Duodenal mucosa (tissue), 2 donors: ENCODE data around the gene ESR1.

Experiments used
- H3K27ac ChIP-seq: one replicate; pipeline ENCODE4 v1.7.0; 2013; ENCODE audit warnings: low read depth, low read length
- H3K27me3 ChIP-seq, 2 donors: one replicate each; pipeline ENCODE4 v1.7.0; 2013; ENCODE audit warnings: low read length in 2 of 2, control low read depth in 1 of 2; ENCODE audit not compliant: insufficient read depth in 2 of 2, control insufficient read depth in 1 of 2
- H3K36me3 ChIP-seq, 2 donors: one replicate each; pipeline ENCODE4 v1.7.0; 2013; ENCODE audit warnings: low read length in 2 of 2, control low read depth in 1 of 2; ENCODE audit not compliant: insufficient read depth in 2 of 2, control insufficient read depth in 1 of 2
- H3K4me1 ChIP-seq, 2 donors: one replicate each; pipeline ENCODE4 v1.7.0; 2013; ENCODE audit warnings: low read length in 2 of 2, control low read depth in 1 of 2; ENCODE audit not compliant: insufficient read depth in 2 of 2, control insufficient read depth in 1 of 2
- H3K4me3 ChIP-seq, 2 donors: one replicate each; pipeline ENCODE4 v1.7.0; 2013; ENCODE audit warnings: low read length in 2 of 2, low read depth in 1 of 2
- H3K9ac ChIP-seq, 2 donors: one replicate each; pipeline ENCODE4 v1.7.0; 2013; ENCODE audit warnings: low read length in 2 of 2, low read depth in 1 of 2
- H3K9me3 ChIP-seq, 2 donors: one replicate each; pipeline ENCODE4 v1.7.0; 2013; ENCODE audit warnings: low read length in 2 of 2, control low read depth in 1 of 2; ENCODE audit not compliant: control insufficient read depth in 1 of 2

The ESR1 gene

DNA sequence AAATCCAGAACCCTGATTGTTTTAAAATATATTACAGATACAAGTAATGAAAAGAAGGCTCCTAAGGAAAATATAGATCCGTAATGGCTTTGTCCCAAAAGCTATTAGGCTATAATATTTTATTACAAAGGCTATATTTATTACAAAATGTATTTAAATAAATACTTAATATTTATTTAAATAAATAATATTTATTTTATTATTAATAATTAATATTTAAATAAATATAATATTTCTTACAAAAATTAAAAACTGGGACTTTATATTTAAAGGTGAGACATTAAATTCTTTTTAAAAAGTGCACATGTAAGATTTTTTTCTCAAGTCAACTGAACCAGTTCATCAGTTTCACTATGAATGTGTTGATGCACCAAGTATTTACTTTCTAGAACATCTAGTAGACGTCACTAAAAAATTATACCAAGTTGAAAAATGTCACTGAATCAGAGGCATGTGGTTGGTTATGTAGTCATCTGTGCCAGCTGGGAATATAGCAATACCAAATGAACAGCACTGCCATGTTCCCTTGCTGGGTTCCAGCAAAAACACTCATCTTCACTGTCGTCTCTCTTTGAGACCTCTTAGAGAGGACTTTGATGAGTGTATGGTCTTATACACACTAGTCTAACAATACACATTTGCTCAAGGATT is 278.9 kb downstream of the ESR1 start:
- Histone ChIP-seq H3K36me3 (no peaks in the 10 kb centered on the region), H3K27ac (no peak overlapping the region), H3K9ac (no peak overlapping the region), H3K9me3 (no peaks in the 10 kb centered on the region), H3K27me3 (no peaks in the 10 kb centered on the region), H3K4me1 (no peaks in the 10 kb centered on the region), H3K4me3 (no peak overlapping the region)

DNA sequence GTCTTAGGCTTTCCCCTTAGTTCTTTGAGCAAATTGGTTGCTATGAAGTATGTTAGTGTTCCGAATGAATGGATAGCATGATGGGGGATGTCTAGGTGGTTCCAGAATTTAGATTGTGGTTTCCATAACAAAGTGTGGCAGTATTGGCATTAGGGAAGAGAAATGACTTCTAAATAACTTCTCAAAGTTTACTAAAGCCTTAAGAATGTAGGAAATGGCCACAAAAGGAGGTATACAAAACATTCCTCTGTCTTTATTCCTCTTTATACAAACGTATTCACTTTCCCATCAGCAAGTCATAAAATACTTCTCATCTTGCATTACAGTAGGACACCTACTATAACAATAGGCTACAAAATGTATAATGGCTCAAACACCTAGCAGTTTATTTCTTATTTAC is 279.6 kb downstream of the ESR1 start:
- H3K27ac ChIP-seq = no peak overlapping the region
- no peaks in the 10 kb centered on the region for H3K27me3 ChIP-seq
- no peaks in the 10 kb centered on the region for H3K4me1 ChIP-seq
- no peaks in the 10 kb centered on the region for H3K36me3 ChIP-seq
- no peak overlapping the region for H3K9ac ChIP-seq
- no peaks in the 10 kb centered on the region for H3K9me3 ChIP-seq
- H3K4me3 ChIP-seq = no peak overlapping the region

DNA sequence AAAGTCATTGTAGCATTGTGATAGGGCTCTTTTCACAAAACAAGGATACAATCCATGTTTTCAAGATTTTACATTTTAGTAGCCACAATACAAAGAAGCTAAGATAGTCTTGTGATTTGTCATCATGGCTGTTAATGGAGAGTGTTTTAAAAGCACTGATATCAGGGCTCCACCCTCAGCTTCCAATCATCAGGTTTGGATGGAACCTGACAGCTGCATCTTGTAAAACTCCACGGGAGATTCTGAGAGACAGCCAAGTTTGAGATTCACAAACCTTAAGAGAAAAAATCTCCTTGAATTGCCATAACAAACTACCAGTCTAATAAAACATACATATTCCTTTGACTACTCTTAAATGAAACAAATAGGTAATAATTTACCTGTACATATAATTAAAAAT is 280.2 kb downstream of the ESR1 start:
- Histone ChIP-seq H3K4me3 (no peak overlapping the region), H3K4me1 (no peaks in the 10 kb centered on the region), H3K9me3 (no peaks in the 10 kb centered on the region), H3K36me3 (no peaks in the 10 kb centered on the region), H3K9ac (no peak overlapping the region), H3K27me3 (no peaks in the 10 kb centered on the region), H3K27ac (no peak overlapping the region)

DNA sequence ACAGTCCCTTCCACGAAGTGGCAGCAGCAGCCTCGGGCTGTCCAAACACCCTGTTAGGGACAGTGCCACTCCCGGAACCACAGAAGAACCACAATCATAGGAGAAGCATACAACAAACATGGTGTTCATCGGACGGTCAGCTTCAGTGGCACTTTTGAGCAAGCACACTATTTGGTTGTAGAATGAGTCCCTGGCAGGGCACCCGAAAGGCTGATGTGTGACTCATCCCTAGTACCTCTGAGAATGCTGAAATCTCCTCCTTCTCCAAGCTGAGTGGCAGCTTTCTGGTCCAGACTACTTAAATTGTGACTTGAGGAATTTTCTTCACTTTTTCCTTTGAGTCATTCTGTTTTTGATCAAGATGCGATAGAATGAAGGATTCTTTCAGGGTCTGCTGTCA is 282.5 kb downstream of the ESR1 start:
- peaks cover 4% of the 10 kb centered on the region in 2 donors for H3K4me1 ChIP-seq
- no peaks in the 10 kb centered on the region for H3K9me3 ChIP-seq
- no peak overlapping the region for H3K9ac ChIP-seq
- H3K27me3 ChIP-seq = no peaks in the 10 kb centered on the region
- H3K4me3 ChIP-seq = no peak overlapping the region
- H3K36me3 ChIP-seq = no peaks in the 10 kb centered on the region
- H3K27ac ChIP-seq = no peak overlapping the region

DNA sequence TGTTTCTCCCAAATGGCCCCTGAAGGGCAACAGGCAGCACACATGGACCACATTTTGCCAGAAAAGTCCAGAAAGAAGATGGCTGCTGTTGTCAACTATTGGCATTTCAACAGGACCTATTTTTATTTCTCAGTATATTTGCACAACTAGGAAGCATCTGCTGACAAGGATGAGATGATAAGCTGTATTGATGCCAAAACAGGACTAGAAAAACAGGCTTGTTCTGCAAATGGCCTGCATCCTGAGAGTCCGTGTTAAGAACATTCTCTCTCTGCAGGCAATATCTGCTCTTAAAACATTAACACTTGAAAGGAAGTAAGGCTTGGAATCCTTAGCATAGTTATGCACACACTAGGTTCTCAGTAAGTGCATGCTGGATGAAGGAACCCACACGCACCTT is 283.7 kb downstream of the ESR1 start:
- Histone ChIP-seq H3K9me3 (no peaks in the 10 kb centered on the region), H3K4me3 (no peak overlapping the region), H3K36me3 (no peaks in the 10 kb centered on the region), H3K27me3 (no peaks in the 10 kb centered on the region), H3K27ac (no peak overlapping the region), H3K4me1 (peaks cover 4 to 8% of the 10 kb centered on the region in 2 donors), H3K9ac (no peak overlapping the region)

DNA sequence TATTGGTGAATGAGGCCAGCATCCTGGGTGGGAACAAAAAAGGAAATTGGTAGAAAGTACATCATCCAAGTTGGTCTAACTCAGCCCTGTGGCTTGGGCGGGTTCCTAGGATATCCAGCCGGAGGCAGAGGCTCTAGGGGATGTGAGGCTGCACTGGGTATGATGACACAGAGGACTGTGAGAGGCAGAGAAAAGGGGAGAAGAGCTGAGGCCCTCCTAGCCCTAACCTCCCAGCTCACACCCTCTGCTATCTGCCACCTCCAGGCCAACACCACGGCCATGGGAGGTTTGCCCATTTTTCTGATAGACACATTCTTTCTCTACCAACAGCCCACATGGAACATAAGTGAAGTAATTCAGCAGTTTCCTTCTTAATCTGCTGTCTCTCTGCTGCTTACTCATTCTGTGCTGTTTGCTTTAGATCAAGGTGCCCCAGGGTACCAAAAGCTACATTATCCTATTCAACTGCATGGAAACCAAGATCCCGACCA is 284.4 kb downstream of the ESR1 start:
- H3K27me3 ChIP-seq = no peaks in the 10 kb centered on the region
- H3K9ac ChIP-seq = no peak overlapping the region
- H3K4me3 ChIP-seq = no peak overlapping the region
- peaks cover 4 to 8% of the 10 kb centered on the region in 2 donors for H3K4me1 ChIP-seq
- no peak overlapping the region for H3K27ac ChIP-seq
- H3K36me3 ChIP-seq = no peaks in the 10 kb centered on the region
- H3K9me3 ChIP-seq = no peaks in the 10 kb centered on the region

DNA sequence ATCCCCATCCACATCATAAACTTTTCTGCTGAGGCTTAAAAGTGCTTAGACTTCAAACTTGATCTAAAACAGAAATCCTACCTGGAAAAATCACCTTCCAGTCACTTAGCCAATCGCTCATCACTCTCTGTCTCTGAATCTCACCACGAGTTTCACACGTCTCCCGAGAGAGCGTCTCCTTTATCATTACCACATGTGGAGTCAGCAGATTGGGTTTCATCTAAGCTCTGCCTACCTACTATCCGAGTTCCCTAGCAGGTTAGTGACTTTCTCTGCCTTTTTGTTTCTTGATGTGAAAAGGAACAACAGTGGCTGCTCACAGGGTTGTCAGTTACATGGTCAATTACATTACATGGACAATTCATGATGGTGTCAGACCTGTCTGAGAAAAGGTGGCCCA is 286.2 kb downstream of the ESR1 start:
- no peak overlapping the region for H3K9ac ChIP-seq
- H3K27ac ChIP-seq = no peak overlapping the region
- no peaks in the 10 kb centered on the region for H3K36me3 ChIP-seq

DNA sequence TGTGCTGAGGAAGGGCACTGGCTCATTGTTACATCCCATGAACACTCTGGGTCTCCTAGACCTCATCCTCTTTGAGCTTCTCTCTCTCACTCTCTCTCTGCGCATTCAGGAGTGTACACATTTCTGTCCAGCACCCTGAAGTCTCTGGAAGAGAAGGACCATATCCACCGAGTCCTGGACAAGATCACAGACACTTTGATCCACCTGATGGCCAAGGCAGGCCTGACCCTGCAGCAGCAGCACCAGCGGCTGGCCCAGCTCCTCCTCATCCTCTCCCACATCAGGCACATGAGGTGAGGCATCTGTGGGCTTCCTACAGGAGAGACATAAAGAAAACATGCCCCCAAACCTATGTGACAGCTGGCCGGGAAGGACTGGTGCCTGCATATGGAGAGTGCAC is 286.8 kb downstream of the ESR1 start:
- Histone ChIP-seq H3K27ac (no peak overlapping the region), H3K9me3 (no peaks in the 10 kb centered on the region), H3K4me3 (no peak overlapping the region), H3K36me3 (no peaks in the 10 kb centered on the region), H3K9ac (no peak overlapping the region), H3K4me1 (peaks cover 4 to 8% of the 10 kb centered on the region in 2 donors), H3K27me3 (no peaks in the 10 kb centered on the region)

More for the DNA sequence above, 286.2 kb downstream of the ESR1 start:
- Histone ChIP-seq H3K27me3 (no peaks in the 10 kb centered on the region), H3K4me3 (no peak overlapping the region), H3K9me3 (no peaks in the 10 kb centered on the region), H3K4me1 (peaks cover 4 to 8% of the 10 kb centered on the region in 2 donors)

DNA sequence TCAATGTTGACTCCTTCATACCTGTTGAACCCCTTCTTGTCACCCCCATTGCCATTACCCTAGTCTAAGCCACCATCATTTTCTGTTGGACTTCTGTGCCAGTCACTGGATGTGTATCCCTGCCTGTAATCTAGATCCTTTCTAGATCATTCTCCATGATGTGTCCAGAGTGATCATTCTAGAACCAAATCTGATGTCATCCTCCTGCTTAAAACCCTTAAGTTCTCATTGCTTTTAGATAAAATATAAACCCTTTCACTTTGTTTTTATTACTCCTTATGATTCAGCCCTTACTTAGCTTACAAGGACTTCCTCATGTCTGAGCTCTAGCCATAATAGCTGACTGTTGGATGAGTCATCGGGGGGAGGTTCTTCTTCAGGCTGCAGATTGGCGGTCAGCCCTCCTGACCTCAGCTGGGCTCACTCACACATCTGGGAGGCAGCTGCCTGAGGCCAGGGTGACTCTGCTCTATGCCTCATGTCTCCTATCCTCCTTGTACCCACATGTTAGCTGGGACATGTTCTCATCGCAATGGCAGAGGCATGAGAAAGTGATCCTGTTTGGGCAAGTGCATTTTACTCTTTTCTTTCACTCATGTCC is 287.6 kb downstream of the ESR1 start:
- H3K36me3 ChIP-seq = no peaks in the 10 kb centered on the region
- H3K9ac ChIP-seq = no peak overlapping the region
- no peaks in the 10 kb centered on the region for H3K9me3 ChIP-seq
- no peak overlapping the region for H3K4me3 ChIP-seq
- no peak overlapping the region for H3K27ac ChIP-seq
- H3K4me1 ChIP-seq = peaks cover 4 to 8% of the 10 kb centered on the region in 2 donors
- H3K27me3 ChIP-seq = no peaks in the 10 kb centered on the region

DNA sequence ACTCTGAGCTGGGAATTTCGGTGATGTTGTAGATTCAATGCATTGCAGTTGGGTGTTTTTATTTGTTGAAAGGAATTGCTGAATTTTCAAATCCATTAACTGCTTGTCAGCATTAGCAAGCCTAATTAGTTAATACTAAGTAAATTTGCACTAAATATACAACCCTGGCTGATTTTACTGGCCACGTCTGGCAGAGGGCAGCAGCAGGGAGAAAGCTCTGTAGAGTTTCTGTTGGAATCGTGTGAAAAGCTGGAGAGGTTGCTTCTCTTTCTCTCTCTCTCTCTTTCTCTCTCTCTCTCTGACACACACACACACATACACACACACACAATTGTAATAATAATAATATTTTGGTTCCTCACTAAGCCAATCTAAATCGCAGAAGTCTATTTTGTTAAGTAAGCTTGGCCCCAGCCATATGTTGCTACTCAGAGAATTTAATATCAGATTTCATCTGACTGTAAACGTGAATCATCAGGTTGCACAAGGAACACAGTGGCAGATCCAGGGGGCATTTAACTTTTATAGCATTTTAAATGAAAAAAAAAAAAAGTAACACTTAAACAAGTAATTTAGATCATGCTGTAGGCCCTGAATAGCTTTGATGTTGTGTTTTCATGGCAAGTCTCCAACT is 289.5 kb downstream of the ESR1 start:
- no peaks in the 10 kb centered on the region for H3K27me3 ChIP-seq
- peaks cover 4 to 8% of the 10 kb centered on the region in 2 donors for H3K4me1 ChIP-seq
- no peak overlapping the region for H3K9ac ChIP-seq
- H3K9me3 ChIP-seq = no peaks in the 10 kb centered on the region
- H3K36me3 ChIP-seq = no peaks in the 10 kb centered on the region
- H3K27ac ChIP-seq = no peak overlapping the region
- H3K4me3 ChIP-seq = no peak overlapping the region
